Measurements from ENCODE around the gene CAD. TPM values are rescaled to one million over a fixed set of nuclear protein-coding genes. Genes with fewer than 3 reads are reported as not detected.

CAD gene
- total and polyA plus RNA-seq, 2 donors (not counting 1 experiment from before 2014, with no cell fraction given), result 11.9 to 32.0 TPM

DNA sequence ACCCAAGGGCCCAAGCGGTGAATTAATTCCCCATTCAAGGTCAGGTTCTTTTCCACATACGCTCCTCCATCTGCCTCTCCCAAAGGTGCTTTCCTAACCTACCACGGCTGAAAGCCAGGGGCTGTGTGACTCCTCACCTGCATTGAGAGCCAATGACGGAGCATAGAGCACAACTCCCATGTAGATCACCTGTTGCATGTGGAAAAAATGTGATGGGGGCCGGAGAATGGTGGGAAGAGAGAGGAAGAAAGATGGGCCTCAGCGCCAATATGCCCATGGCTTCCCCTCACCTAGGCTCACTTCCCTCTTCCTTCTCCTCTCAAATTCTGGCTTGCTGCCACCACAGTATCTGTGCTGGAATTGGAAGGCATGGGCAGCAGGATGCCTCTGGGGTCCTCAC lies 10.8 kb upstream of the CAD start:
- DNase-seq (ENCODE audit: low read depth in 2 of 2), result no peak
- Histone ChIP-seq H3K36me3 (ENCODE audit: control insufficient read depth, insufficient read depth, low read length) (peaks cover 13% of the 10 kb centered on the region), H3K9me3 (ENCODE audit: control insufficient read depth, insufficient read depth, low read depth, low read length) (no peaks in the 10 kb centered on the region), H3K4me1 (ENCODE audit: control insufficient read depth, extremely low read depth, insufficient read depth, low read length) (no peaks in the 10 kb centered on the region), H3K27me3 (ENCODE audit: control insufficient read depth, insufficient read depth, low read length) (no peaks in the 10 kb centered on the region), H3K79me2 (ENCODE audit: control insufficient read depth, insufficient read depth, low read length) (no peaks in the 10 kb centered on the region), H4K20me1 (ENCODE audit: control insufficient read depth, extremely low read depth, insufficient read depth, low read length) (no peaks in the 10 kb centered on the region), H3K4me2 (ENCODE audit: extremely low read depth, insufficient read depth, low read length) (no peak overlapping the region), H3K4me3 (replicated peaks in 1 of 4; ENCODE audit: control extremely low read depth in 1 of 4, insufficient read depth in 1 of 4, low read depth in 3 of 4, low read length in 4 of 4) (no peak overlapping the region), H3K9ac (ENCODE audit: insufficient read depth, low read length) (no peak overlapping the region), H3K27ac (ENCODE audit: insufficient read depth, low read length) (no peak overlapping the region), H2AFZ (ENCODE audit: low read length) (no peak overlapping the region)
- no peak for TF ChIP-seq EZH2 (IDR thresholded peaks at IDR 0.05; ENCODE audit: low read length, missing control alignments)
- TF ChIP-seq, protein P1, sequence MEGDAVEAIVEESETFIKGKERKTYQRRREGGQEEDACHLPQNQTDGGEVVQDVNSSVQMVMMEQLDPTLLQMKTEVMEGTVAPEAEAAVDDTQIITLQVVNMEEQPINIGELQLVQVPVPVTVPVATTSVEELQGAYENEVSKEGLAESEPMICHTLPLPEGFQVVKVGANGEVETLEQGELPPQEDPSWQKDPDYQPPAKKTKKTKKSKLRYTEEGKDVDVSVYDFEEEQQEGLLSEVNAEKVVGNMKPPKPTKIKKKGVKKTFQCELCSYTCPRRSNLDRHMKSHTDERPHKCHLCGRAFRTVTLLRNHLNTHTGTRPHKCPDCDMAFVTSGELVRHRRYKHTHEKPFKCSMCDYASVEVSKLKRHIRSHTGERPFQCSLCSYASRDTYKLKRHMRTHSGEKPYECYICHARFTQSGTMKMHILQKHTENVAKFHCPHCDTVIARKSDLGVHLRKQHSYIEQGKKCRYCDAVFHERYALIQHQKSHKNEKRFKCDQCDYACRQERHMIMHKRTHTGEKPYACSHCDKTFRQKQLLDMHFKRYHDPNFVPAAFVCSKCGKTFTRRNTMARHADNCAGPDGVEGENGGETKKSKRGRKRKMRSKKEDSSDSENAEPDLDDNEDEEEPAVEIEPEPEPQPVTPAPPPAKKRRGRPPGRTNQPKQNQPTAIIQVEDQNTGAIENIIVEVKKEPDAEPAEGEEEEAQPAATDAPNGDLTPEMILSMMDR (conservative IDR thresholded peaks at IDR 0.05 in 1 of 2, IDR thresholded peaks at IDR 0.05 in 1 of 2; ENCODE audit: low read depth in 1 of 2, low read length in 2 of 2), result no peak

DNA sequence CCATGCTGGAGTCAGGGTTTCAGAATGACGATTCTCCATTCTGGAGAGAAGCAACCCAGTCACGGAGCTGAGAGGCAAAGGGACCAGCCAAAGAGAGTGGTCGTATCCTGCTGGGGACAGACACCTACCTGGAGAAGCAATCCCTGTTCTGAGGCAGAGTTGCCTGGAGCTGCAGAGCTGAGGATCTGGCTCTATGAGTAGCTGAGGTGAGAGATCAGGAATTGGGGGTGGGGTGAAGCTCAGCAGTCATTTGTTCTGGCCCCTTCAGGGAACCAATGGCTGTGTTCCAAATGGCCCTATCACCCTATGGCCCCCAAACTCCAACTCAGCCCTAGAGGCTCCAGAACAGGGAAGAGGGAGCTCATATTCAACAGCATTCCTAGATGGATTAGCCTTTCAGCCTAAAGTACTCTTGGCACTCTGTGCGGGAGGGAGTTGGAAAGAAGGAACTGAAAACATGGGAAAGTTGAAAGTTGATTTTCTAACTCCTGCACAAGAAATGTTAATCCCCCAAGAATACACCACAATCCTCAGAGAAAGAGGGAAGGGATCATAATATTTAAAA lies 8.6 kb upstream of the CAD start:
- peaks cover 4% of the 10 kb centered on the region for H3K4me1 ChIP-seq (ENCODE audit: control insufficient read depth, extremely low read depth, insufficient read depth, low read length)
- H3K4me3 ChIP-seq (replicated peaks in 1 of 4; ENCODE audit: control extremely low read depth in 1 of 4, insufficient read depth in 1 of 4, low read depth in 3 of 4, low read length in 4 of 4), result no peak overlapping the region
- H2AFZ ChIP-seq (ENCODE audit: low read length), result no peak overlapping the region
- no peak for TF ChIP-seq EZH2 (IDR thresholded peaks at IDR 0.05; ENCODE audit: low read length, missing control alignments)
- TF ChIP-seq, protein P1 (conservative IDR thresholded peaks at IDR 0.05 in 1 of 2, IDR thresholded peaks at IDR 0.05 in 1 of 2; ENCODE audit: low read depth in 1 of 2, low read length in 2 of 2), result no peak
- no peak for DNase-seq (ENCODE audit: low read depth in 2 of 2)
- peaks cover 8% of the 10 kb centered on the region for H3K36me3 ChIP-seq (ENCODE audit: control insufficient read depth, insufficient read depth, low read length)
- H3K27me3 ChIP-seq (ENCODE audit: control insufficient read depth, insufficient read depth, low read length), result no peaks in the 10 kb centered on the region
- H3K79me2 ChIP-seq (ENCODE audit: control insufficient read depth, insufficient read depth, low read length), result peaks cover 5% of the 10 kb centered on the region
- no peak overlapping the region for H3K4me2 ChIP-seq (ENCODE audit: extremely low read depth, insufficient read depth, low read length)
- H3K9ac ChIP-seq (ENCODE audit: insufficient read depth, low read length), result no peak overlapping the region
- no peaks in the 10 kb centered on the region for H3K9me3 ChIP-seq (ENCODE audit: control insufficient read depth, insufficient read depth, low read depth, low read length)
- H3K27ac ChIP-seq (ENCODE audit: insufficient read depth, low read length), result no peak overlapping the region
- H4K20me1 ChIP-seq (ENCODE audit: control insufficient read depth, extremely low read depth, insufficient read depth, low read length), result no peaks in the 10 kb centered on the region

DNA sequence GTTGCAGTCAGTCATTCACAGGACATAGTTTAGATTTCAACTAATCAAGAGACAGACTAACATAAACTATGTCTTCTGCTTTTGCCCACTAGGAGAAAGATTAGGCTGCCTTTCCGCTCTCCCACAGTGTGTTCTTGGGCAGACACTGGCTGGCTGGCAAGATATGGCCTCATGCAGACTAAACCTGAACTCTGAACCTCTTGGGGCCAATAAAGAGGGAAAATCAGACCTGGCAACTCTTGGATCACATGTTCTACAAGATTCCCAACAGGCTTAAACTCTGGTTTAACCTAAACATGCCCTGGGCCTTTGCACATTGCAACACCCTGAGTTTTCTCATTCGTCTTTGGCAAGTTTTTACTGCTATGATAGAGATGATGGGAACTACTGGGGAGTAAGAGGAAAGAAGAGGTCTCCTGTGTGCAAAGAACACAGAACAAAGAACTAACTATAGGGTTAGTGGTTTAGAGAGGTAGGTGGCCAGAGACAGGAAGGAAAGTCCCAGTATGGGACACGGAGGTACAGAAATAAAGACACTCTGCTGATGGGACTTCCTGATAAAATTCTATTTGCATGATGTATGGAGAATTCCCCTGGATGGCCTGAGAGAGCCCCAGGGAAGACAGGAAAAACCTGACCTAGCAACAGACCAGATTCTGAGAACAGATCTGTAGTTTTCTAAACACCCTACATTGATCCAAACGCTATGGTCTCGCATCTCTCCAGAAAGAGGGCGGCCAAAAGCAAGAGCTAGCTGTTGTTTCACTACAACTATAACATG lies 7.4 kb upstream of the CAD start:
- Histone ChIP-seq H3K27ac (ENCODE audit: insufficient read depth, low read length) (no peak overlapping the region), H4K20me1 (ENCODE audit: control insufficient read depth, extremely low read depth, insufficient read depth, low read length) (no peaks in the 10 kb centered on the region), H3K4me1 (ENCODE audit: control insufficient read depth, extremely low read depth, insufficient read depth, low read length) (peaks cover 4% of the 10 kb centered on the region), H3K9me3 (ENCODE audit: control insufficient read depth, insufficient read depth, low read depth, low read length) (no peaks in the 10 kb centered on the region), H3K36me3 (ENCODE audit: control insufficient read depth, insufficient read depth, low read length) (peaks cover 8% of the 10 kb centered on the region), H3K27me3 (ENCODE audit: control insufficient read depth, insufficient read depth, low read length) (no peaks in the 10 kb centered on the region), H3K4me2 (ENCODE audit: extremely low read depth, insufficient read depth, low read length) (no peak overlapping the region), H3K4me3 (replicated peaks in 1 of 4; ENCODE audit: control extremely low read depth in 1 of 4, insufficient read depth in 1 of 4, low read depth in 3 of 4, low read length in 4 of 4) (no peak overlapping the region), H2AFZ (ENCODE audit: low read length) (no peak overlapping the region), H3K9ac (ENCODE audit: insufficient read depth, low read length) (no peak overlapping the region), H3K79me2 (ENCODE audit: control insufficient read depth, insufficient read depth, low read length) (peaks cover 6% of the 10 kb centered on the region)
- TF ChIP-seq EZH2 (IDR thresholded peaks at IDR 0.05; ENCODE audit: low read length, missing control alignments), result no peak
- TF ChIP-seq, protein P1 (conservative IDR thresholded peaks at IDR 0.05 in 1 of 2, IDR thresholded peaks at IDR 0.05 in 1 of 2; ENCODE audit: low read depth in 1 of 2, low read length in 2 of 2), result no peak
- peak in 1 of 2 donors; percentile 62 for DNase-seq (ENCODE audit: low read depth in 2 of 2)
